ENCODE measurements around the gene MRPL42.
"Not testable (repeated sequence)": the region's sequence is repeated elsewhere in the genome, so short reads cannot be mapped to it uniquely, and the experiment has no call there.

The MRPL42 gene

DNA sequence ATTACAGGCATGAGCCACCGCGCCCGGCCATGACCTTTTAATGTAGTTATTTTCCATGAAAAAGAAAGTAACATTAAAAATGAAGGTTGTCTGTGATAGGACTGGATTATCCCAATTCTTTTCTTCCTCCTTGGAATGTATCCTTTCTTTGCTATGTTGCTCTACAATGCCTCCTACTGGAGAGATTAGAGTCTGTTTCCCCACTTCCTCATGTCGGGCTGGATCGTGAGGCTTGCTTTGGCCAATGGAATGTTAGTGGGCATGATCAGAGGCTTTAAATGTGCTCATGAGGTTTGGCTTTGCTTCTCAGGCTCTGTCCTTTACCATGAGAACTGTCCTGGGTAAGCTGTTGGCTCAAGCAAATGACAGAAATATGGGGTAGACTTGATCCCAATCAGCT, 70.5 kb downstream of the MRPL42 start:
- ATAC-seq: no peak

DNA sequence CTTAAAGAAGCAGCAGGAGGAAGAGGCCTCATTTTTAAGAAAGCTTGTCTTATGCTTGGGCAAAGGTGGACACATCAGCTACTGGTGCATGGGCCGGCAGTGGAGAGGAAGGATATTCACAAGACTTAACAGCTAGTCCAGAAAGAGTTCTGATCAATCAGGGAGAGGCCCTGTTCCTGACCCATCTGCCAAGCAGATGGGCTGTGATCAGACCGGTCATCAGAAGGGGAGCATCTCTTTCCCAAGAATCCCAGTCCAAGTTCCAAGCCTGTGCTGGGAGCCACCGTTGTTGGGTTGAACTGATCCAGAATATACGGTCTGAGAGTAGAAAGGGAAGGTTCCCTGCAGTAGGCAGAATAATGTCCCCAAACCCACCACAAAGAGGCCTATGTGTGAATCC, 72.5 kb downstream of the MRPL42 start:
- Mint-ChIP-seq H3K36me3 (peaks cover 16% of the 10 kb centered on the region), H3K4me1 (peaks cover 9% of the 10 kb centered on the region), H3K4me3 (no peak overlapping the region), H3K9me3 (no peaks in the 10 kb centered on the region), H3K27ac (no peak overlapping the region)
- ATAC-seq (no peak), DNase-seq (ENCODE audit: low spot score in 2 of 2) (peak in 1 of 2 donors; percentile 29)

More for the DNA sequence above, 70.5 kb downstream of the MRPL42 start:
- Mint-ChIP-seq H3K4me3 (no peak overlapping the region), H3K9me3 (no peaks in the 10 kb centered on the region), H3K4me1 (peaks cover 9% of the 10 kb centered on the region), H3K27ac (no peak overlapping the region), H3K36me3 (no peaks in the 10 kb centered on the region)
- DNase-seq (ENCODE audit: low spot score in 2 of 2): peak in 1 of 2 donors; percentile 38

- Mint-ChIP-seq H3K4me1 (peaks cover 9% of the 10 kb centered on the region), H3K27ac (no peak overlapping the region), H3K9me3 (no peaks in the 10 kb centered on the region), H3K36me3 (peaks cover 20% of the 10 kb centered on the region), H3K4me3 (no peak overlapping the region)
- no peak for ATAC-seq
- peak in 1 of 2 donors; percentile 33 for DNase-seq (ENCODE audit: low spot score in 2 of 2)
Observed at GRCh38 chr12:93540466-93540865, 73.2 kb downstream of the MRPL42 start.

DNA sequence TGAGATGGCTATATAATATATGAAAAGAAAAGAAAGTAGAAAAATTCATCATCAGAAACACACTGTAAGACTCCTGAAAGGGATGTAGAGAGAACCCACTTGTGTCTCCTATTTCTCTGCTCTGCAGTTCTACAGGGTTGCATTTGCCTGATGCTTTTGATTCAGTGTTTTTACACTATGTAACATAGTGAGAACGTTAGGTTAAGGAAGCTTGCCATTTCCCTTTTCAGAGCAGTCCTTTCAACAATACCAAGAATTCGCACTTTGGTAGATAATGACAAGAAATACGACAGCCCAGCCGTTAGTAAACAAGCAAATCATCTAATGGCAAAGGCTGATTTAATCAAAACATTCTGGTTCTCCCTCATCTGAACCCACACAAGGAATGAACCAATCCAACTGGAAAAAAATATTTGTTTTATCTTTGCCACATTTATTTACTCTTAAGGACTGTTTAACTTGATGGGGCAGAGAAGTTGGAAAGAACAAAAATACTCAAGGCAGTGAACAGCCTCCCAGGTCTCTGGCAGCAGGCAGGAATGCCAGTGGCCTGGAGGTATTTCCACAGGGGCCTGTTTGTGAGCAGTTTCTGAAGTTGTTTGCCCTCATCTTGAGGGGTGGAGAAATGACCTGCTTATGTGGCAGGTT, 74.4 kb downstream of the MRPL42 start:
- peak in 1 of 2 donors; percentile 33 for DNase-seq (ENCODE audit: low spot score in 2 of 2)
- Mint-ChIP-seq H3K36me3 (peaks cover 20% of the 10 kb centered on the region), H3K27ac (peak overlapping the region; percentile 71), H3K9me3 (no peaks in the 10 kb centered on the region), H3K4me1 (peaks cover 9% of the 10 kb centered on the region), H3K4me3 (no peak overlapping the region)
- ATAC-seq: peak; percentile 55

DNA sequence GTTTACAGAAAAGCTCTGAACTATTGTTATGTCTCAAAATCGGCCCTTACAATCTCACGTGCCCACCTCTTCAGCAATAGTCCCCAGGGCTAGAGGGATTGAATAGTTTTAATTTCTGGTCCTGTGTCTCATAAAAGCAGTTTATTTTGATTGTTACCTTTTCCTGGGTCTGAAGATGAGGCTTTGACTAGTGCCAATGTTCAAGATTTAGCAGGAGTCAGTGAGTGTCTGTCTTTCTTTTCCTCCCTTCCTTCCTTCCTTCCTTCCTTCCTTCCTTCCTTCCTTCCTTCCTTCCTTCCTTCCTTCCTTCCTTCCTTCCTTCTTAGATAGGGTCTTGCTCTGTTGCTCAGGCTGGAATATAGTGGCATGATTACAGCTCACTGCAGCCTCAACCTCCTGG, 80.5 kb downstream of the MRPL42 start:
- no peak overlapping the region for H3K4me3 Mint-ChIP-seq
- H3K9me3 Mint-ChIP-seq: no peaks in the 10 kb centered on the region
- H3K36me3 Mint-ChIP-seq: peaks cover 20% of the 10 kb centered on the region
- ATAC-seq (no peak), DNase-seq (ENCODE audit: low spot score in 2 of 2) (peak in 1 of 2 donors; percentile 0)
- H3K27ac Mint-ChIP-seq: no peak overlapping the region
- H3K4me1 Mint-ChIP-seq: no peaks in the 10 kb centered on the region

DNA sequence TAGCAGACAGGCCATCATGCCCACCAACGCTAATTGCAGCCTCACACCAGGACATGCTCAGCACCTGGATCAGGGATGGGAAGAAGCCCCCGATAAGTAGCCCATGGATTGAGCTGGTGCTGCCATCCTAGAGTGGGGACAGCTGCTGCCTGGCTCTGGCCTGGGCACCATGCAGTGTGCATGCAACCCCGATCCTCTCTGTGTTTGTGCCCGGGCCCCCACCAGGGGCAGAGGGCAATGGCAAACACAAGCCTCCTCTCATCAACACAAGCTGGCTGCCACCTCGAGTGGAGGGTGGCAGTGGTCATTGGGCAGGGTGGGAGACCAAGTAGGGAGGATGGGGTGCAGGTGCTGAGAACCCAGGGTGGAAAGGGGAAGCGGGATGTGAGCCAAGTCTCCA, 81.9 kb downstream of the MRPL42 start:
- DNase-seq (ENCODE audit: low spot score in 2 of 2): peak in 1 of 2 donors; percentile 18
- Mint-ChIP-seq H3K9me3 (no peaks in the 10 kb centered on the region), H3K27ac (no peak overlapping the region), H3K36me3 (peaks cover 11% of the 10 kb centered on the region), H3K4me1 (no peaks in the 10 kb centered on the region), H3K4me3 (no peak overlapping the region)
- no peak for ATAC-seq

- H3K27ac Mint-ChIP-seq: no peak overlapping the region
- ATAC-seq (no peak), DNase-seq (ENCODE audit: low spot score in 2 of 2) (peak in 1 of 2 donors; percentile 32)
- H3K4me1 Mint-ChIP-seq: no peaks in the 10 kb centered on the region
- no peaks in the 10 kb centered on the region for H3K9me3 Mint-ChIP-seq
- H3K36me3 Mint-ChIP-seq: no peaks in the 10 kb centered on the region
- H3K4me3 Mint-ChIP-seq: no peak overlapping the region
Observed at GRCh38 chr12:93550748-93551611, 83.7 kb downstream of the MRPL42 start.

GRCh38 chr12:93552427-93552826, 85.1 kb downstream of the MRPL42 start:
- DNase-seq (ENCODE audit: low spot score in 2 of 2): peak in 1 of 2 donors; percentile 32

DNA sequence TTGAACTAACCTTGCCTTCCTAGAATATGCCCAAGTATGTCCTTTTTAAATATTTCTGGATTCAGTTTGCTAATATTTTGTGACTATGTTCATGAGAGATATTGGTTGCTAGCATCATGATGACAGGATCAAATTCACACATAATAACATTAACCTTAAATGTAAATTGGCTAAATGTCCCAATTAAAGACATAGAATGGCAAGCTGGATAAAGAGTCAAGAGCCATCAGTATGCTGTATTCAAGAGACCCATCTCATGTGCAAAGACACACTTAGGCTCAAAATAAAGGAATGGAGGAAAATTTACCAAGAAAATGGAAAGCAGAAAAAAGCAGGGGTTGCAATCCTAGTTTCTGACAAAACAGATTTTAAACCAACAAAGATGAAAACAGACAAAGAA, 90.6 kb downstream of the MRPL42 start:
- DNase-seq (ENCODE audit: low spot score in 2 of 2); H3K27ac Mint-ChIP-seq; ATAC-seq; H3K4me1 Mint-ChIP-seq; H3K4me3 Mint-ChIP-seq; H3K36me3 Mint-ChIP-seq: not testable (repeated sequence)
- peaks cover 10% of the 10 kb centered on the region for H3K9me3 Mint-ChIP-seq

More at GRCh38 chr12:93552427-93552826, 85.1 kb downstream of the MRPL42 start:
- ATAC-seq: no peak
- no peaks in the 10 kb centered on the region for H3K9me3 Mint-ChIP-seq
- H3K27ac Mint-ChIP-seq: no peak overlapping the region
- no peak overlapping the region for H3K4me3 Mint-ChIP-seq
- no peaks in the 10 kb centered on the region for H3K36me3 Mint-ChIP-seq
- H3K4me1 Mint-ChIP-seq: no peaks in the 10 kb centered on the region

- not testable (repeated sequence) for H3K36me3 Mint-ChIP-seq; H3K4me1 Mint-ChIP-seq; DNase-seq (ENCODE audit: low spot score in 2 of 2); ATAC-seq; H3K27ac Mint-ChIP-seq; H3K4me3 Mint-ChIP-seq
- H3K9me3 Mint-ChIP-seq: peaks cover 10% of the 10 kb centered on the region
Observed at GRCh38 chr12:93558685-93559084, 91.4 kb downstream of the MRPL42 start.

GRCh38 chr12:93563807-93564538, 96.7 kb downstream of the MRPL42 start:
- DNase-seq (ENCODE audit: low spot score in 2 of 2): peak in 1 of 2 donors; percentile 43
- no peak overlapping the region for H3K4me3 Mint-ChIP-seq

DNA sequence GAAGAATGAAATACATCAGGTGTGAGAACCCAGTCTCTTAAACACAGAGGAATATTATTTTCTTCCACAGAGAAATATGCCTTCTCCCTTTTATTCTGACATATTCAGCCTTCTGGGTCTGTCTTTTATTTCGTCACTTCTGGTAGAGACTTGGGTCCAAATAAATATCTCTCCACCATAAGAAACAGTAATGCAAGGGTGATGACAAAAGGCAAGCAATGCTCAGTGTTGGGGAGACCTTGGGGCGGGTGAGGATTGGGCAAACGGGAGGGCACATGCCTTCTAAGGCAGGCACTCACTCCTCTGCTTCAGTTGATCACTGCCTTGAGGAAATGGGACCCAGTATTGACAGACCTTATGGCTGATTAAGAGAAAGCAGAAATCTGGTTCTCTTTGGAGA, 98.4 kb downstream of the MRPL42 start:
- ATAC-seq (no peak), DNase-seq (ENCODE audit: low spot score in 2 of 2) (no peak)
- peaks cover 10% of the 10 kb centered on the region for H3K4me1 Mint-ChIP-seq
- no peak overlapping the region for H3K27ac Mint-ChIP-seq
- H3K9me3 Mint-ChIP-seq: no peaks in the 10 kb centered on the region
- no peak overlapping the region for H3K4me3 Mint-ChIP-seq
- peaks cover 20% of the 10 kb centered on the region for H3K36me3 Mint-ChIP-seq

More at GRCh38 chr12:93563807-93564538, 96.7 kb downstream of the MRPL42 start:
- H3K9me3 Mint-ChIP-seq: peaks cover under 1% of the 10 kb centered on the region
- peak; percentile 51 for ATAC-seq
- peaks cover 10% of the 10 kb centered on the region for H3K4me1 Mint-ChIP-seq
- peaks cover 7% of the 10 kb centered on the region for H3K36me3 Mint-ChIP-seq
- H3K27ac Mint-ChIP-seq: no peak overlapping the region

Measured in stimulated activated effector memory CD8-positive, alpha-beta T cell treated with anti-CD3 and anti-CD28 coated beads, Interleukin-12 subunit alpha, Interleukin-12 subunit beta, amount 100 ng/mL, for 72 hours (primary cell).